ENCODE data around the gene MAGI2.

- TF ChIP-seq, protein P1, sequence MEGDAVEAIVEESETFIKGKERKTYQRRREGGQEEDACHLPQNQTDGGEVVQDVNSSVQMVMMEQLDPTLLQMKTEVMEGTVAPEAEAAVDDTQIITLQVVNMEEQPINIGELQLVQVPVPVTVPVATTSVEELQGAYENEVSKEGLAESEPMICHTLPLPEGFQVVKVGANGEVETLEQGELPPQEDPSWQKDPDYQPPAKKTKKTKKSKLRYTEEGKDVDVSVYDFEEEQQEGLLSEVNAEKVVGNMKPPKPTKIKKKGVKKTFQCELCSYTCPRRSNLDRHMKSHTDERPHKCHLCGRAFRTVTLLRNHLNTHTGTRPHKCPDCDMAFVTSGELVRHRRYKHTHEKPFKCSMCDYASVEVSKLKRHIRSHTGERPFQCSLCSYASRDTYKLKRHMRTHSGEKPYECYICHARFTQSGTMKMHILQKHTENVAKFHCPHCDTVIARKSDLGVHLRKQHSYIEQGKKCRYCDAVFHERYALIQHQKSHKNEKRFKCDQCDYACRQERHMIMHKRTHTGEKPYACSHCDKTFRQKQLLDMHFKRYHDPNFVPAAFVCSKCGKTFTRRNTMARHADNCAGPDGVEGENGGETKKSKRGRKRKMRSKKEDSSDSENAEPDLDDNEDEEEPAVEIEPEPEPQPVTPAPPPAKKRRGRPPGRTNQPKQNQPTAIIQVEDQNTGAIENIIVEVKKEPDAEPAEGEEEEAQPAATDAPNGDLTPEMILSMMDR (conservative IDR thresholded peaks at IDR 0.05; ENCODE audit: low read depth in 2 of 2): no peak
- TF ChIP-seq STAT1 (IDR thresholded peaks at IDR 0.05; ENCODE audit: unreplicated experiment) (no peak), EZH2 (IDR thresholded peaks at IDR 0.05; ENCODE audit: low read depth, unreplicated experiment) (no peak), CREB1 (CRISPR knock-in tag; IDR thresholded peaks at IDR 0.05; ENCODE audit: low read depth) (no peak), ETS1 (IDR thresholded peaks at IDR 0.05) (no peak), REST (IDR thresholded peaks at IDR 0.05; ENCODE audit: unreplicated experiment) (no peak), POLR2AphosphoS5 (IDR thresholded peaks at IDR 0.05; ENCODE audit: low read depth) (no peak), EZH2phosphoT487 (IDR thresholded peaks at IDR 0.05; ENCODE audit: unreplicated experiment) (no peak)
These were observed 209.0 kb downstream of the MAGI2 start for GRCh38 chr7:79244482-79244881.
